K562 (cell line): Measurements from ENCODE around the gene ALS2CL. TPM values are rescaled to one million over a fixed set of nuclear protein-coding genes. Genes with fewer than 3 reads are reported as not detected.

Source experiments
- JUND ChIP-seq, 2 experiments: IDR thresholded peaks; 2 replicates in 1 of 2; 3 replicates in 1 of 2; pipeline ENCODE4 v1.6.1; 2011; ENCODE audit warnings: borderline replicate concordance in 2 of 2, low read depth in 2 of 2, low read length in 2 of 2, improper control_type of control experiment in 1 of 2, missing biosample characterization in 1 of 2, missing genetic modification characterization in 1 of 2, missing genetic modification reagents in 1 of 2
- L3MBTL2 ChIP-seq: fragments of 450-650 bp; IDR thresholded peaks from 2 replicates; pipeline ENCODE4 v1.6.1; 2016; ENCODE audit warnings: mild to moderate bottlenecking, moderate library complexity
- NFIX ChIP-seq: fragments of 250-450 bp; sonication (Bioruptor Pico); IDR thresholded peaks from 2 replicates; pipeline ENCODE4 v1.4.0; 2020; ENCODE audit warnings: low read depth, mild to moderate bottlenecking, moderate library complexity
- RAD21 ChIP-seq, 2 experiments: fragments of 250-450 bp in 1 of 2; fragments of 450-650 bp in 1 of 2; sonication (Bioruptor Pico) in 1 of 2; formaldehyde crosslinking in 1 of 2; IDR thresholded peaks in 1 of 2; conservative IDR thresholded peaks in 1 of 2; 2 replicates each; pipeline versions ENCODE4 v1.4.0 to v1.8.0; 2020 to 2022; ENCODE audit warnings: mild to moderate bottlenecking in 2 of 2, moderate library complexity in 1 of 2
- SUPT5H ChIP-seq: fragments of 450-650 bp; IDR thresholded peaks from 2 replicates; pipeline ENCODE4 v1.6.1; 2016
- ZFP36 ChIP-seq: fragments of 150-350 bp; IDR thresholded peaks from 2 replicates; pipeline ENCODE4 v1.6.1; 2018; ENCODE audit warnings: low read length, low read depth; ENCODE audit not compliant: partially characterized antibody
- polyA plus RNA-seq, 8 experiments: library from polyadenylated mRNA; depleted of rRNA in 4 of 8; stranded (reverse) in 5 of 8; unstranded in 3 of 8; fragments of >200 nt; fragmentation: Nextera tagmentation in 2 of 8; fragmentation: Illumina TruSeq in 1 of 8; extraction: Ambion mirVana in 2 of 8; extraction: Trizol in 1 of 8; gene quantifications; 2 replicates each; pipeline versions ENCODE4 v1.2.1 to v1.2.3, GENCODE V29; 2011 to 2014; ENCODE audit warnings: inconsistent platforms in 1 of 8, missing spikeins in 1 of 8
- total RNA-seq, 7 experiments: library from RNA; depleted of rRNA in 6 of 7; stranded (reverse); fragments of >200 nt in 6 of 7; fragmentation: Illumina TruSeq in 2 of 7; extraction: Trizol in 2 of 7; gene quantifications; 2 replicates each; pipeline versions ENCODE4 v1.2.1 to v1.2.3, GENCODE V29; 2011 to 2021; ENCODE audit warnings: low replicate concordance in 1 of 7
- TF ChIP-seq, protein P1 (sequence below), 2 experiments: fragments of 450-650 bp in 1 of 2; sonication (generic) in 1 of 2; formaldehyde crosslinking in 1 of 2; IDR thresholded peaks; 2 replicates each; pipeline versions ENCODE4 v1.7.1 to v1.9.0; 2016 to 2022; ENCODE audit warnings: inconsistent platforms in 1 of 2, mild to moderate bottlenecking in 1 of 2, missing genetic modification reagents in 1 of 2

The ALS2CL gene
- total and polyA plus RNA-seq, 9 of the 15 experiments (the other 6 are each of a cell fraction or from before 2014, with no cell fraction given), result 0.03 to 0.13 (median 0.05) TPM; not detected in 3

DNA sequence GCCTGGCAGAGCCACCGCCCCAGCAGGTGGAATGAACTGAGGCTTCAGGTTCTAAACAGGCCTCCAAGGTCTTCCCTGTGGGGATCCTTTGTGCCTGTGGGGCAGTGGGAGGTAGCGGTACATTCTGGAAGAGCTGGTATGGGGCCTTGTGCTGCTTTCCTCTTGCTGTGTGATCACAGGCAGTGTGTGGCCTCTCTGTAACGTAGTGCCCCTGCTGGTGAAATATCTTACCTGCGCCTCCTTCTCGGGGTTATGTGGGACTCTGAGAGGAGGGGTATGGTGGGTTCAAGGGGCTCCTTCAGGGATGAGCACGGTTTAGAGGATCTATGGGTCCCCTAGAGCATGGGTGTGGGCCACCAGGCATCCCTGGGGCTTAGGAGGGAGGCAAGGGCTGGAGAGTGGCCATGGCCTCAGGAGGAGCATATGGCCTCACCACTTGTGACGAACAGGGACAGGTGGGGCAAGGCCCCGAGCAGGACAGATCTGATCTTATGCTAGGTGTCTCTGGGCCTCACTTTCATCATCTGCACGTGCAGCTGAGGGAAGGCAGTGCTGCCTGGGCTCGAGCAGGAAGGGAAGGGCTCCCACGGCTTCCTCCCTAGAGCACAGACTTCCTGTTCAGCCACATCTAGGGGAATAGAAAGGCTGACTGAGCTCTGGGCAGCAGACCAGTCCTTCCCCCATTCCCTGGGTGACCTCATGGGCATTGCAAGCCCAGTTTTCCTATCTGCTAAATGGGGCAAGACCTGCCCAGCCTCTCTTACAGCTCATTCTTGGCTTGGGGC is 1.9 kb upstream of the ALS2CL start (continued):
- TF ChIP-seq, protein P1, sequence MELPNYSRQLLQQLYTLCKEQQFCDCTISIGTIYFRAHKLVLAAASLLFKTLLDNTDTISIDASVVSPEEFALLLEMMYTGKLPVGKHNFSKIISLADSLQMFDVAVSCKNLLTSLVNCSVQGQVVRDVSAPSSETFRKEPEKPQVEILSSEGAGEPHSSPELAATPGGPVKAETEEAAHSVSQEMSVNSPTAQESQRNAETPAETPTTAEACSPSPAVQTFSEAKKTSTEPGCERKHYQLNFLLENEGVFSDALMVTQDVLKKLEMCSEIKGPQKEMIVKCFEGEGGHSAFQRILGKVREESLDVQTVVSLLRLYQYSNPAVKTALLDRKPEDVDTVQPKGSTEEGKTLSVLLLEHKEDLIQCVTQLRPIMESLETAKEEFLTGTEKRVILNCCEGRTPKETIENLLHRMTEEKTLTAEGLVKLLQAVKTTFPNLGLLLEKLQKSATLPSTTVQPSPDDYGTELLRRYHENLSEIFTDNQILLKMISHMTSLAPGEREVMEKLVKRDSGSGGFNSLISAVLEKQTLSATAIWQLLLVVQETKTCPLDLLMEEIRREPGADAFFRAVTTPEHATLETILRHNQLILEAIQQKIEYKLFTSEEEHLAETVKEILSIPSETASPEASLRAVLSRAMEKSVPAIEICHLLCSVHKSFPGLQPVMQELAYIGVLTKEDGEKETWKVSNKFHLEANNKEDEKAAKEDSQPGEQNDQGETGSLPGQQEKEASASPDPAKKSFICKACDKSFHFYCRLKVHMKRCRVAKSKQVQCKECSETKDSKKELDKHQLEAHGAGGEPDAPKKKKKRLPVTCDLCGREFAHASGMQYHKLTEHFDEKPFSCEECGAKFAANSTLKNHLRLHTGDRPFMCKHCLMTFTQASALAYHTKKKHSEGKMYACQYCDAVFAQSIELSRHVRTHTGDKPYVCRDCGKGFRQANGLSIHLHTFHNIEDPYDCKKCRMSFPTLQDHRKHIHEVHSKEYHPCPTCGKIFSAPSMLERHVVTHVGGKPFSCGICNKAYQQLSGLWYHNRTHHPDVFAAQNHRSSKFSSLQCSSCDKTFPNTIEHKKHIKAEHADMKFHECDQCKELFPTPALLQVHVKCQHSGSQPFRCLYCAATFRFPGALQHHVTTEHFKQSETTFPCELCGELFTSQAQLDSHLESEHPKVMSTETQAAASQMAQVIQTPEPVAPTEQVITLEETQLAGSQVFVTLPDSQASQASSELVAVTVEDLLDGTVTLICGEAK (IDR thresholded peaks at IDR 0.05), result 0 out of 2 replicates have a peak, but pooled peaks have one; percentile 22
- TF ChIP-seq, protein P1 (CRISPR knock-in tag; IDR thresholded peaks at IDR 0.05), result no peak
- TF ChIP-seq ZFP36 (peak; percentile 47), RAD21 (CRISPR knock-in tag; conservative IDR thresholded peaks at IDR 0.05 in 1 of 2, IDR thresholded peaks at IDR 0.05 in 1 of 2) (0 out of 4 replicates have a peak, but pooled peaks of 1 of the 2 experiments have one; percentile 14), NFIX (CRISPR knock-in tag) (0 out of 2 replicates have a peak, but pooled peaks have one; percentile 64), SUPT5H (no peak), JUND (IDR thresholded peaks at IDR 0.05; ENCODE audit: borderline replicate concordance, low read depth, low read length) (0 out of 2 replicates have a peak, but pooled peaks have one; percentile 17), JUND (tag; IDR thresholded peaks at IDR 0.05; ENCODE audit: borderline replicate concordance, low read depth, low read length) (no peak), L3MBTL2 (peak; percentile 52)
